IMR-90 (cell line): ENCODE measurements around the gene PRKRIP1. TPM values are rescaled to one million over a fixed set of nuclear protein-coding genes. Genes with fewer than 3 reads are reported as not detected.

ENCODE experiments used
- ATAC-seq: fragments of 200-7000 bp; cut with Tn5 transposase; 2 replicates; pipeline ENCODE4 v1.9.1; 2020; ENCODE audit warnings: low read depth, mild to moderate bottlenecking, moderate library complexity
- BruUV-seq: library from RNA; stranded (reverse); fragments of 400-500 nt; replicated peaks from 2 replicates; lab custom pipeline; 2021; lab: Mats Ljungman, UMichigan
- CTCF ChIA-PET: fragments of 300-600 bp; formaldehyde crosslinking; extraction: SDS; loops from one replicate; lab custom pipeline; 2021; ENCODE audit warnings: antibody characterized with exemption; lab: Yijun Ruan, JAX
- POLR2A ChIA-PET: fragments of 300-600 bp; sonication (Branson Sonifier 250); formaldehyde crosslinking; loops from one replicate; lab custom pipeline; 2022; ENCODE audit warnings: antibody characterized with exemption; ENCODE audit not compliant: unreplicated experiment; lab: Charles Lee
- DNase-seq: peaks from one replicate; pipeline ENCODE4 v3.0.0; 2013
- H2AFZ ChIP-seq: replicated peaks from 2 replicates; pipeline ENCODE3; 2013; ENCODE audit warnings: low read length, mild to moderate bottlenecking; ENCODE audit not compliant: poor library complexity
- H2AK5ac ChIP-seq: 2 replicates; pipeline ENCODE4 v1.6.1; 2013; ENCODE audit warnings: low read depth, low read length, inconsistent platforms
- H2AK9ac ChIP-seq: replicated peaks from 2 replicates; pipeline ENCODE3; 2013; ENCODE audit warnings: mild to moderate bottlenecking, low read depth, low read length, moderate library complexity; ENCODE audit not compliant: poor library complexity
- H2BK120ac ChIP-seq: 2 replicates; pipeline ENCODE4 v1.6.1; 2013; ENCODE audit warnings: low read depth, low read length, inconsistent platforms
- H2BK15ac ChIP-seq: 3 replicates; pipeline ENCODE4 v1.6.1; 2013; ENCODE audit warnings: low read depth, low read length, inconsistent platforms
- H2BK20ac ChIP-seq: 2 replicates; pipeline ENCODE4 v1.6.1; 2013; ENCODE audit warnings: low read depth, mild to moderate bottlenecking, inconsistent platforms, low read length, moderate library complexity
- H2BK5ac ChIP-seq: 2 replicates; pipeline ENCODE4 v1.6.1; 2013; ENCODE audit warnings: mild to moderate bottlenecking, low read depth, low read length, inconsistent platforms; ENCODE audit not compliant: poor library complexity, severe bottlenecking
- H3K14ac ChIP-seq: replicated peaks from 2 replicates; pipeline ENCODE4 v1.6.1; 2013; ENCODE audit warnings: low read depth, low read length, inconsistent platforms
- H3K18ac ChIP-seq: 2 replicates; pipeline ENCODE4 v1.6.1; 2013; ENCODE audit warnings: low read depth, low read length, control low read depth
- H3K23ac ChIP-seq: 2 replicates; pipeline ENCODE4 v1.6.1; 2013; ENCODE audit warnings: low read depth, low read length, inconsistent platforms
- H3K27ac ChIP-seq: 2 replicates; pipeline ENCODE4 v1.5.1; 2013; ENCODE audit warnings: mild to moderate bottlenecking, control low read depth, low read length; ENCODE audit not compliant: insufficient read depth
- H3K27me3 ChIP-seq: 2 replicates; pipeline ENCODE4 v1.6.1; 2013; ENCODE audit warnings: low read length; ENCODE audit not compliant: control insufficient read depth, insufficient read depth
- H3K36me3 ChIP-seq: 2 replicates; pipeline ENCODE4 v1.6.1; 2013; ENCODE audit warnings: low read length, mixed read lengths; ENCODE audit not compliant: control insufficient read depth, insufficient read depth
- H3K4ac ChIP-seq: 2 replicates; pipeline ENCODE4 v1.6.1; 2013; ENCODE audit warnings: low read depth, low read length, inconsistent platforms
- H3K4me1 ChIP-seq: 2 replicates; pipeline ENCODE4 v1.6.1; 2013; ENCODE audit warnings: low read length, mixed read lengths; ENCODE audit not compliant: control insufficient read depth, insufficient read depth
- H3K4me2 ChIP-seq: 2 replicates; pipeline ENCODE4 v1.6.1; 2013; ENCODE audit warnings: low read depth, mild to moderate bottlenecking, control low read depth, low read length, moderate library complexity
- H3K4me3 ChIP-seq: 2 replicates; pipeline ENCODE4 v1.5.1; 2013; ENCODE audit warnings: low read depth, mild to moderate bottlenecking, control low read depth, low read length, moderate library complexity; ENCODE audit not compliant: insufficient read depth
- H3K56ac ChIP-seq: 2 replicates; pipeline ENCODE4 v1.6.1; 2013; ENCODE audit warnings: low read length, inconsistent platforms; ENCODE audit not compliant: insufficient read depth; ENCODE audit errors: extremely low read depth
- H3K79me1 ChIP-seq, 2 experiments: 2 replicates each; pipeline ENCODE4 v1.6.1; 2013; ENCODE audit warnings: low read length in 2 of 2, inconsistent platforms in 1 of 2, low read depth in 1 of 2
- H3K9ac ChIP-seq: 2 replicates; pipeline ENCODE4 v1.6.1; 2013; ENCODE audit warnings: low read depth, low read length, control low read depth
- H3K9me1 ChIP-seq: 2 replicates; pipeline ENCODE4 v1.6.1; 2013; ENCODE audit warnings: low read length, inconsistent platforms; ENCODE audit not compliant: insufficient read depth
- H3K9me3 ChIP-seq: 2 replicates; pipeline ENCODE4 v1.6.1; 2013; ENCODE audit warnings: low read length; ENCODE audit not compliant: control insufficient read depth, insufficient read depth
- H4K20me1 ChIP-seq: 2 replicates; pipeline ENCODE4 v1.6.1; 2013; ENCODE audit warnings: low read length, inconsistent platforms; ENCODE audit not compliant: insufficient read depth
- H4K5ac ChIP-seq: 2 replicates; pipeline ENCODE4 v1.6.1; 2013; ENCODE audit warnings: mild to moderate bottlenecking, low read depth, low read length, control low read depth
- H4K8ac ChIP-seq, 2 experiments: 2 replicates each; pipeline ENCODE4 v1.6.1; 2013; ENCODE audit warnings: low read depth in 2 of 2, low read length in 2 of 2, control low read depth in 1 of 2, inconsistent platforms in 1 of 2
- H4K91ac ChIP-seq: 2 replicates; pipeline ENCODE4 v1.6.1; 2013; ENCODE audit warnings: low read depth, low read length, inconsistent platforms; ENCODE audit not compliant: insufficient read depth
- CEBPB ChIP-seq: IDR thresholded peaks from 2 replicates; pipeline ENCODE4 v1.6.1; 2012; ENCODE audit warnings: low read depth, low read length, improper control_type of control experiment
- CHD1 ChIP-seq: IDR thresholded peaks from 2 replicates; pipeline ENCODE4 v1.6.1; 2012; ENCODE audit warnings: low read depth, low read length, improper control_type of control experiment
- CTCF ChIP-seq: conservative IDR thresholded peaks from 2 replicates; pipeline ENCODE4 v1.5.1; 2012; ENCODE audit warnings: mild to moderate bottlenecking, low read depth, low read length, improper control_type of control experiment
- ELK1 ChIP-seq: fragments of 150-350 bp; IDR thresholded peaks from 2 replicates; pipeline ENCODE4 v1.6.1; 2016; ENCODE audit warnings: low read depth, mild to moderate bottlenecking, low read length, moderate library complexity, borderline replicate concordance
- FOS ChIP-seq: fragments of 150-350 bp; IDR thresholded peaks from 2 replicates; pipeline ENCODE4 v1.6.1; 2016; ENCODE audit warnings: low read depth, low read length
- MAFK ChIP-seq: IDR thresholded peaks from 2 replicates; pipeline ENCODE4 v1.6.1; 2012; ENCODE audit warnings: low read depth, low read length, improper control_type of control experiment
- MAZ ChIP-seq: IDR thresholded peaks from 2 replicates; pipeline ENCODE4 v1.6.1; 2012; ENCODE audit warnings: low read depth, mild to moderate bottlenecking, low read length, improper control_type of control experiment, moderate library complexity, borderline replicate concordance
- MXI1 ChIP-seq: IDR thresholded peaks from 2 replicates; pipeline ENCODE4 v1.6.1; 2012; ENCODE audit warnings: low read depth, mild to moderate bottlenecking, low read length, moderate library complexity, borderline replicate concordance
- NFE2L2 ChIP-seq: fragments of 150-350 bp; IDR thresholded peaks from 2 replicates; pipeline ENCODE4 v1.6.1; 2016; ENCODE audit warnings: low read depth, mild to moderate bottlenecking, low read length
- POLR2A ChIP-seq: IDR thresholded peaks from 2 replicates; pipeline ENCODE4 v1.6.1; 2012; ENCODE audit warnings: mild to moderate bottlenecking, low read depth, low read length
- RAD21 ChIP-seq: IDR thresholded peaks from 2 replicates; pipeline ENCODE4 v1.6.1; 2012; ENCODE audit warnings: low read length, improper control_type of control experiment
- RCOR1 ChIP-seq: IDR thresholded peaks from 2 replicates; pipeline ENCODE4 v1.6.1; 2012; ENCODE audit warnings: mild to moderate bottlenecking, low read length, improper control_type of control experiment; ENCODE audit not compliant: insufficient replicate concordance
- RFX5 ChIP-seq: IDR thresholded peaks from 2 replicates; pipeline ENCODE4 v1.8.0; 2012; ENCODE audit warnings: low read depth, mild to moderate bottlenecking, low read length, moderate library complexity
- SMC3 ChIP-seq: fragments of 150-350 bp; IDR thresholded peaks from 2 replicates; pipeline ENCODE4 v1.6.1; 2016; ENCODE audit warnings: low read depth, mild to moderate bottlenecking, antibody characterized with exemption, low read length, moderate library complexity
- USF2 ChIP-seq: fragments of 150-350 bp; IDR thresholded peaks from 2 replicates; pipeline ENCODE4 v1.6.1; 2017; ENCODE audit warnings: mild to moderate bottlenecking, antibody characterized with exemption, low read length, low read depth
- WGBS, 2 experiments: methylation state at CpG; one replicate each; pipeline versions ENCODE4 v1.1.5 to v1.1.7; 2013; ENCODE audit warnings: missing lambda C conversion rate in 2 of 2; ENCODE audit not compliant: insufficient read length in 1 of 2; ENCODE audit errors: extremely low coverage in 2 of 2; 5-methylcytosine and 5-hydroxymethylcytosine counted together
- dilution Hi-C: fragments of 300-500 bp; cut with HindIII; formaldehyde crosslinking; loops from one replicate; pipeline ENCODE4 v1.14.3; 2018; ENCODE audit warnings: low sequenced_read_pairs; ENCODE audit not compliant: unreplicated experiment
- in situ Hi-C: fragments of 300-500 bp; cut with MboI; formaldehyde crosslinking; loops from 3 replicates; pipeline ENCODE4 v1.14.3; 2019; ENCODE audit warnings: low sequenced_read_pairs, inconsistent platforms, mixed read lengths
- intact Hi-C: fragments of 100-400 bp; cut with micrococcal nuclease; formaldehyde crosslinking; loops from 2 replicates; pipeline ENCODE4 v1.10.0; 2022
- polyA plus RNA-seq, 3 experiments: library from polyadenylated mRNA; depleted of rRNA; stranded (reverse); fragments of >200 nt; gene quantifications; 2 replicates each; pipeline ENCODE4 v1.2.3, GENCODE V29; 2012; ENCODE audit warnings: low replicate concordance in 1 of 3
- total RNA-seq: library from RNA; depleted of rRNA; stranded (reverse); fragments of >200 nt; gene quantifications from 2 replicates; pipeline ENCODE4 v1.2.3, GENCODE V29; 2012

Gene PRKRIP1
- total and polyA plus RNA-seq, 2 of the 4 experiments (the other 2 are of a cell fraction): 6.5 to 21.6 TPM

GRCh38 chr7:102429141-102429899, 33.2 kb downstream of the PRKRIP1 start:
- Histone ChIP-seq H4K91ac (no peak overlapping the region), H3K4ac (no peak overlapping the region), H3K14ac (no peak overlapping the region), H3K79me1 (peaks cover 0 to 12% of the 10 kb centered on the region in 2 experiments; a peak in 3 of 4 replicates), H3K27ac (no peak overlapping the region), H2BK120ac (no peak overlapping the region), H3K4me3 (no peak overlapping the region), H3K56ac (no peak overlapping the region), H2BK20ac (no peak overlapping the region), H3K27me3 (no peaks in the 10 kb centered on the region), H3K18ac (no peak overlapping the region), H3K9me3 (no peaks in the 10 kb centered on the region), H4K20me1 (no peaks in the 10 kb centered on the region; the same call in 1 of the 2 replicates), H3K23ac (no peak overlapping the region), H4K5ac (no peak overlapping the region), H2AK5ac (no peak overlapping the region), H2AK9ac (no peak overlapping the region), H3K4me2 (no peak overlapping the region), H2BK5ac (no peak overlapping the region), H3K36me3 (peaks cover 26% of the 10 kb centered on the region), H3K4me1 (peaks cover 2% of the 10 kb centered on the region; the same call in 1 of the 2 replicates), H3K9me1 (peaks cover under 1% of the 10 kb centered on the region), H4K8ac (no peak overlapping the region), H2BK15ac (no peak overlapping the region), H3K9ac (no peak overlapping the region), H2AFZ (peak overlapping the region; percentile 8)
- ATAC-seq (no peak), DNase-seq (no peak)
- WGBS, 2 experiments: 96% methylated on average over 6 of the region's 10 CpGs; no CpG with 5 or more reads in 1 of the 2 experiments
- ChIA-PET CTCF (no interaction called here), POLR2A (no interaction called here)
- dilution Hi-C loops (no loop called here), intact Hi-C loops (no loop called here), in situ Hi-C loops (no loop called here)
- BruUV-seq: no TSS peak
- TF ChIP-seq RFX5 (no peak), NFE2L2 (no peak), CEBPB (no peak), POLR2A (no peak), RAD21 (no peak), CHD1 (no peak), CTCF (no peak), SMC3 (no peak), MXI1 (no peak), FOS (no peak), RCOR1 (no peak), MAZ (no peak), ELK1 (no peak), MAFK (no peak), USF2 (no peak)
